A549 (cell line): ENCODE measurements around the gene RAB13. TPM values are rescaled to one million over a fixed set of nuclear protein-coding genes. Genes with fewer than 3 reads are reported as not detected.
"Not testable (repeated sequence)": the region's sequence is repeated elsewhere in the genome, so short reads cannot be mapped to it uniquely, and the experiment has no call there.

Experiments
- ATAC-seq, 2 experiments: fragments of 200-7000 bp in 1 of 2; fragments of >200 bp in 1 of 2; cut with Nextera tagmentation in 1 of 2; cut with Tn5 transposase in 1 of 2; 3 replicates each; pipeline versions ENCODE4 v1.8.0 to v1.9.1; 2018 to 2020; ENCODE audit warnings: mild to moderate bottlenecking in 1 of 2, moderate library complexity in 1 of 2
- CTCF ChIA-PET: fragments of 300-600 bp; sonication (Branson Sonifier 250); formaldehyde crosslinking; extraction: SDS; loops from one replicate; lab custom pipeline; 2021; ENCODE audit warnings: antibody characterized with exemption, inconsistent platforms; lab: Yijun Ruan, JAX
- POLR2A ChIA-PET: fragments of 350-600 bp; formaldehyde crosslinking; extraction: SDS; loops from one replicate; lab custom pipeline; 2021; ENCODE audit warnings: antibody characterized with exemption, inconsistent platforms; lab: Yijun Ruan, JAX
- DNase-seq, 2 experiments: peaks; one replicate each; pipeline versions ENCODE4 v3.0.0 to v3.0.0-alpha.2; 2011 to 2016; ENCODE audit warnings: low read depth in 1 of 2, low spot score in 1 of 2
- FAIRE-seq: peaks from 2 replicates; lab custom pipeline; 2011; peaks lifted over from hg19 to GRCh38; lab: Jason Lieb, UNC
- H3K27ac ChIP-seq, 2 experiments: fragments of >200 bp; sonication (Bioruptor Twin); formaldehyde crosslinking; 3 replicates each; pipeline ENCODE4 v1.5.1; 2016 to 2017
- H3K4me1 ChIP-seq: fragments of >200 bp; sonication (Bioruptor Twin); formaldehyde crosslinking; 3 replicates; pipeline ENCODE4 v1.6.1; 2016
- H3K4me2 ChIP-seq: fragments of >200 bp; sonication (Bioruptor Twin); formaldehyde crosslinking; 3 replicates; pipeline ENCODE4 v1.6.1; 2016
- H3K4me3 ChIP-seq: fragments of >200 bp; sonication (Bioruptor Twin); formaldehyde crosslinking; 3 replicates; pipeline ENCODE4 v1.5.1; 2016
- H3K9me3 ChIP-seq: fragments of >200 bp; sonication (Bioruptor Twin); formaldehyde crosslinking; 3 replicates; pipeline ENCODE4 v1.6.1; 2016
- BHLHE40 ChIP-seq: IDR thresholded peaks from 2 replicates; pipeline ENCODE4 v1.6.1; 2012; ENCODE audit warnings: low read depth, low read length, inconsistent platforms
- CBX2 ChIP-seq: fragments of 200-600 bp; sonication (generic); IDR thresholded peaks from 2 replicates; pipeline ENCODE4 v1.6.1; 2016; ENCODE audit warnings: low read depth, mild to moderate bottlenecking, borderline replicate concordance
- CBX8 ChIP-seq: fragments of 200-600 bp; sonication (generic); IDR thresholded peaks from 2 replicates; pipeline ENCODE4 v1.6.1; 2016
- EHF ChIP-seq: fragments of 250-450 bp; sonication (Bioruptor Pico); IDR thresholded peaks from 2 replicates; pipeline ENCODE4 v1.5.0; 2020; ENCODE audit warnings: mild to moderate bottlenecking
- HOXA7 ChIP-seq: fragments of 250-450 bp; sonication (Bioruptor Pico); IDR thresholded peaks from 2 replicates; pipeline ENCODE4 v1.5.0; 2020; ENCODE audit warnings: mild to moderate bottlenecking, moderate library complexity
- JUN ChIP-seq, 2 experiments: fragments of >200 bp; sonication (Bioruptor Twin); formaldehyde crosslinking; IDR thresholded peaks; 2 replicates in 1 of 2; 3 replicates in 1 of 2; pipeline ENCODE4 v1.6.1; 2016 to 2017
- JUNB ChIP-seq: fragments of >200 bp; sonication (Bioruptor Twin); formaldehyde crosslinking; IDR thresholded peaks from 2 replicates; pipeline ENCODE4 v1.6.1; 2016
- KDM5A ChIP-seq: fragments of 200-600 bp; sonication (generic); IDR thresholded peaks from 2 replicates; pipeline ENCODE4 v1.6.1; 2016; ENCODE audit warnings: antibody characterized with exemption, mild to moderate bottlenecking
- MAZ ChIP-seq: fragments of 150-350 bp; IDR thresholded peaks from 2 replicates; pipeline ENCODE4 v1.6.1; 2014; ENCODE audit warnings: antibody characterized with exemption, low read depth, low read length, borderline replicate concordance
- NPAS2 ChIP-seq: fragments of 250-450 bp; sonication (Bioruptor Pico); IDR thresholded peaks from 2 replicates; pipeline ENCODE4 v1.8.0; 2022; ENCODE audit warnings: mild to moderate bottlenecking, moderate library complexity, borderline replicate concordance
- POLR2A ChIP-seq: IDR thresholded peaks from 2 replicates; pipeline ENCODE4 v1.6.1; 2012; ENCODE audit warnings: mild to moderate bottlenecking, low read length
- RCOR1 ChIP-seq: fragments of 150-350 bp; IDR thresholded peaks from 2 replicates; pipeline ENCODE4 v1.6.1; 2014; ENCODE audit warnings: antibody characterized with exemption, low read length, low read depth
- RFX5 ChIP-seq: fragments of 450-650 bp; IDR thresholded peaks from 2 replicates; pipeline ENCODE4 v1.7.1; 2014; ENCODE audit warnings: antibody characterized with exemption, mild to moderate bottlenecking, moderate library complexity
- SREBF2 ChIP-seq: fragments of 450-650 bp; IDR thresholded peaks from 2 replicates; pipeline ENCODE4 v1.6.1; 2014; ENCODE audit warnings: mild to moderate bottlenecking, moderate library complexity
- WGBS: methylation state at CpG from one replicate; pipeline ENCODE4 v1.1.6; 2017; ENCODE audit errors: missing lambda C conversion rate; 5-methylcytosine and 5-hydroxymethylcytosine counted together
- polyA minus RNA-seq: library from RNA; depleted of rRNA, polyadenylated mRNA; stranded (reverse); fragments of >200 nt; gene quantifications from 2 replicates; pipeline ENCODE4 v1.2.3, GENCODE V29; 2011; rRNA and poly(A)+ RNA removed
- polyA plus RNA-seq, 4 experiments: library from polyadenylated mRNA; depleted of rRNA in 3 of 4; stranded (reverse); fragments of >200 nt; fragmentation: RNase III in 1 of 4; extraction: RNeasy Plus Mini Kit Qiagen cat#74134 plus additional on column Dnase treatment in 1 of 4; gene quantifications; 2 replicates in 3 of 4; 3 replicates in 1 of 4; pipeline ENCODE4 v1.2.3, GENCODE V29; 2011 to 2017
- TF ChIP-seq, protein P1 (sequence below): fragments of >200 bp; sonication (Bioruptor Twin); formaldehyde crosslinking; IDR thresholded peaks from 3 replicates; pipeline ENCODE4 v1.6.1; 2016
- TF ChIP-seq, protein P2 (sequence below): fragments of 450-650 bp; IDR thresholded peaks from 2 replicates; pipeline ENCODE4 v1.6.1; 2014; ENCODE audit warnings: antibody characterized with exemption

RAB13 gene
- polyA plus RNA-seq (2011; rRNA removed) (74.7 and 90.9 TPM in 2 replicates), polyA plus RNA-seq (2017; fragmentation: RNase III; extraction: RNeasy Plus Mini Kit Qiagen cat#74134 plus additional on column Dnase treatment) (150 to 162 TPM (median 160 TPM) in 3 replicates), polyA minus RNA-seq (23.3 and 31.2 TPM in 2 replicates)
- polyA plus RNA-seq (2012; cell fraction: cytosol; rRNA removed), result 64.1 and 67.9 TPM in 2 replicates
- polyA plus RNA-seq (2012; cell fraction: nucleus; rRNA removed), result 10.6 and 17.0 TPM in 2 replicates

DNA sequence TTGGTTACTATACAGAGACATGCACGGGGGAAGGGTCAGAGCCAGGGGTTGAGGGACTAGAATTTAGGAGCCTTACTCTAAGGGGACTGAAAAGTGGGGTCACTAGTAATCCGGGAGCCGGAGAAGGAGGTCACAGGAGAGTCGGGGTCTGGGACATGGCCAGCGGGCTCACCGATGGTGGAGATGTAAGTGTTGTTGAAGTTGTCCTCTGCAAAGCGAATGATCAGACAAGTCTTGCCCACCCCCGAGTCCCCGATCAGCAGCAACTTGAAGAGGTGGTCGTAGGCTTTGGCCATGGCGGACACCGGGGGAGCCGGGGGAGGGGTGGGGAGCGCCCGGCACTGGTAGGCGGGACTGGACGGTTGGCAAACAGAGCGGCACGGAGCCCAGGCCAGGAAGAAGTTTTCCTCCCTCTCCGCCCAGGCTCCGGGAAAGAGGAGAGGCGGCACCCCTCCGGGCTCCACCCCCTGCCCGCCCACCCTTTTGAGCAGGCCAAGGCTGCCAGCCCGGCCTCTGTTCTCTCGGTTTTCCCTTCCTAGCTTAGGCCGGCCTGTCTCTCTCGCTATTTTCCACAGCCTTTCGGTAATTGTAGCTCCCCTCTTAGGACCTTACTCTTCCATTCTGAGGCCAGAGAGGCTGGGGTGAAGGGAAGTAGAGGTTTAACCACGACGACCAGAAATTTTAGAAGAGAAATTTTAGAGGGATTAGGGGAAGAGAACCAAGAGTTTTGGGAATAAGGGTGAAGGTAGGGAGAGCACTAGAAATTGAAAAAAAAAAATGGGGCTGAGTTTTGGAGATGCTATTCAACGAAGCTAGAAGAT is at the start of gene RAB13:
Gene RAB13, minus strand, starts transcription at position 399 of the 821 bp plus-strand sequence. Its CDS starts 103 bp downstream, at position 296.
- FAIRE-seq, result no peak
- CTCF ChIA-PET, result interaction anchor here (0.5 to 5.4 kb wide), 63 partner anchors 11 to 631 kb away, joined by 3 to 90 read pairs (median 4); partner anchors contain the start of genes CREB3L4, CRTC2, DENND4B and GATAD2B
- under 1% methylated on average over 18 of the region's 32 CpGs for WGBS
- Histone ChIP-seq H3K4me1 (peaks cover 10% of the 10 kb centered on the region), H3K4me3 (peak within 1 kb of the TSS; percentile 60), H3K4me2 (peak within 1 kb of the TSS; percentile 85), H3K9me3 (no peaks in the 10 kb centered on the region), H3K27ac (peak within 1 kb of the TSS; percentile 79 to 88)
- peak; percentile 84 to 94 for DNase-seq
- POLR2A ChIA-PET, result interaction anchor here (0.6 to 2.4 kb wide), 8 partner anchors 9 to 454 kb away, joined by 3 to 13 read pairs (median 4); partner anchors contain the start of genes CREB3L4, ILF2, JTB and SLC39A1
- ATAC-seq, result peak; percentile 90 to 92
- TF ChIP-seq POLR2A (peak; percentile 38; the same call in 1 of the 2 replicates), SREBF2 (no peak), RFX5 (0 out of 2 replicates have a peak, but pooled peaks have one; percentile 26), CBX8 (no peak), JUN (IDR thresholded peaks at IDR 0.05) (peak; percentile 25 to 33; a peak in 2 of 5 replicates), MAZ (no peak), RCOR1 (no peak)
- TF ChIP-seq, protein P1, sequence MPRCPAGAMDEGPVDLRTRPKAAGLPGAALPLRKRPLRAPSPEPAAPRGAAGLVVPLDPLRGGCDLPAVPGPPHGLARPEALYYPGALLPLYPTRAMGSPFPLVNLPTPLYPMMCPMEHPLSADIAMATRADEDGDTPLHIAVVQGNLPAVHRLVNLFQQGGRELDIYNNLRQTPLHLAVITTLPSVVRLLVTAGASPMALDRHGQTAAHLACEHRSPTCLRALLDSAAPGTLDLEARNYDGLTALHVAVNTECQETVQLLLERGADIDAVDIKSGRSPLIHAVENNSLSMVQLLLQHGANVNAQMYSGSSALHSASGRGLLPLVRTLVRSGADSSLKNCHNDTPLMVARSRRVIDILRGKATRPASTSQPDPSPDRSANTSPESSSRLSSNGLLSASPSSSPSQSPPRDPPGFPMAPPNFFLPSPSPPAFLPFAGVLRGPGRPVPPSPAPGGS, result peak; percentile 49; the same call in 1 of the 3 replicates

DNA sequence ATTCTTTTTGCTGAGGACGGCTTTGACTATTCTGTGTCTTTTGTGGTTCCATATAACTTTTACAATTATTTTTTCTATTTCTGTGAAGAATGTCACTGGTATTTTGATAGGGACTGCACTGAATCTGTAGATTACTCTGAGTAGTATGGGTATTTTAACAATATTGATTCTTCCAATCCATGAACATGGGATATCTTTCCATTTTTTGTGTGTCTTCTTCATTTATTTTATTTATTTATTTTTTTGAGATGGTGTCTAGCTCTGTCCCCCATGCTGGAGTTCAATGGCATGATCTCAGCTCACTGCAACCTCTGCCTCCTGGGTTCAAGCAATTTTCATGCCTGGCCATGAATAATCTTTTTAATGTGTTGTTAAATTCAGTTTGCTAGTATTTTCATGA is 47.6 kb upstream of the RAB13 start:
- 36% methylated on average over 1 of the region's 1 CpG for WGBS
- DNase-seq, FAIRE-seq, H3K4me1 ChIP-seq, H3K4me3 ChIP-seq, POLR2A ChIA-PET, H3K9me3 ChIP-seq, ATAC-seq, H3K27ac ChIP-seq, H3K4me2 ChIP-seq: not testable (repeated sequence)
- CTCF ChIA-PET, result interaction anchor here (1.0 to 1.6 kb wide), 3 partner anchors 15 to 237 kb away, joined by 3 to 4 read pairs (median 4); no protein-coding TSS in a partner anchor

DNA sequence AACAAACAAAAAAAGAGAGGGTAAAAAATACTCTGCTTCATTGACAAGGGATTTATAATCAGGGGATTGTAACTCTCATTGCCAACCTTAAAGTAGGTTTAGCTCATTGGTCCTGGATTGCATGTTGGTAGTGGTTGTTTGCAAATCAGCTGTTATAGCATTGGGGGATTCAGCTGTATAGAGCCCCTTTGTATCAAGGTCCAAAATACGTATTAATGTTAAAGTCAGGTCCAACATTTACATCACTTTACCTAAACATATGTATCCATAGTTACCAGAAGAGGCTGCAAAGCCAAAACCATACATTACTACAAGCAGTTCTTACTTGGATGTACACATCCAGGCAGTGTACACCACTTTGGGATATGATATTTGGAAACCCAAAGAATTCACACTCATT is 33.8 kb upstream of the RAB13 start:
- Histone ChIP-seq H3K9me3 (no peaks in the 10 kb centered on the region), H3K27ac (no peak overlapping the region), H3K4me1 (no peaks in the 10 kb centered on the region), H3K4me3 (no peak overlapping the region), H3K4me2 (no peak overlapping the region)
- no peak for DNase-seq
- ChIA-PET CTCF (interaction anchor here (0.7 kb wide), 1 partner anchor 128 kb away, joined by 3 read pairs; no protein-coding TSS in a partner anchor), POLR2A (no interaction called here)
- WGBS, result 69% methylated on average over 1 of the region's 1 CpG
- no peak for ATAC-seq
- no peak for TF ChIP-seq RFX5
- TF ChIP-seq CBX2, result no peak
- TF ChIP-seq KDM5A, result no peak
- TF ChIP-seq EHF (CRISPR knock-in tag), result no peak
- TF ChIP-seq, protein P2, sequence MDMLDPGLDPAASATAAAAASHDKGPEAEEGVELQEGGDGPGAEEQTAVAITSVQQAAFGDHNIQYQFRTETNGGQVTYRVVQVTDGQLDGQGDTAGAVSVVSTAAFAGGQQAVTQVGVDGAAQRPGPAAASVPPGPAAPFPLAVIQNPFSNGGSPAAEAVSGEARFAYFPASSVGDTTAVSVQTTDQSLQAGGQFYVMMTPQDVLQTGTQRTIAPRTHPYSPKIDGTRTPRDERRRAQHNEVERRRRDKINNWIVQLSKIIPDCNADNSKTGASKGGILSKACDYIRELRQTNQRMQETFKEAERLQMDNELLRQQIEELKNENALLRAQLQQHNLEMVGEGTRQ, result no peak
- no peak for TF ChIP-seq NPAS2 (CRISPR knock-in tag)
- TF ChIP-seq BHLHE40, result no peak
- no peak for TF ChIP-seq MAZ
- TF ChIP-seq JUNB, result no peak
- TF ChIP-seq HOXA7 (CRISPR knock-in tag), result no peak
- TF ChIP-seq, all 56 proteins: peak for 0
- FAIRE-seq, result no peak
